OCI-LY1 (cell line): Measurements from ENCODE around the gene COL15A1.

Experiments used
- H2AFZ ChIP-seq: fragments of 200-600 bp; sonication (generic), shearing (Covaris generic); 2 replicates; pipeline ENCODE4 v1.6.0; 2014; ENCODE audit warnings: antibody characterized with exemption, mild to moderate bottlenecking, low read length
- H3F3A ChIP-seq: fragments of 200-600 bp; sonication (generic), shearing (Covaris generic); 2 replicates; pipeline ENCODE4 v1.6.0; 2014; ENCODE audit warnings: mild to moderate bottlenecking, antibody characterized with exemption, low read length, moderate library complexity; ENCODE audit not compliant: insufficient read depth
- H3K27ac ChIP-seq: fragments of 200-600 bp; sonication (generic); 2 replicates; pipeline ENCODE4 v1.5.1; 2014; ENCODE audit warnings: low read length, mixed run types, mild to moderate bottlenecking, low read depth; ENCODE audit not compliant: poor library complexity, severe bottlenecking
- H3K27me3 ChIP-seq: fragments of 200-600 bp; sonication (generic); 2 replicates; pipeline ENCODE4 v1.6.0; 2014; ENCODE audit warnings: antibody characterized with exemption, mild to moderate bottlenecking, low read length, moderate library complexity; ENCODE audit not compliant: insufficient read depth
- H3K36me3 ChIP-seq: fragments of 200-600 bp; sonication (generic); 2 replicates; pipeline ENCODE4 v1.6.1; 2014; ENCODE audit warnings: mild to moderate bottlenecking, antibody characterized with exemption, low read length, moderate library complexity, mixed read lengths; ENCODE audit not compliant: insufficient read depth
- H3K4me1 ChIP-seq: fragments of 200-600 bp; sonication (generic); 2 replicates; pipeline ENCODE4 v1.5.1; 2014; ENCODE audit warnings: mild to moderate bottlenecking, low read length, moderate library complexity; ENCODE audit not compliant: insufficient read depth, severe bottlenecking
- H3K4me2 ChIP-seq: fragments of 200-600 bp; sonication (generic), shearing (Covaris generic); 2 replicates; pipeline ENCODE4 v1.6.1; 2014; ENCODE audit warnings: low read length
- H3K4me3 ChIP-seq: fragments of 200-600 bp; sonication (generic); 2 replicates; pipeline ENCODE4 v1.5.1; 2014; ENCODE audit warnings: low read length, low read depth, mild to moderate bottlenecking, mixed read lengths; ENCODE audit not compliant: poor library complexity, severe bottlenecking
- H3K79me2 ChIP-seq: fragments of 200-600 bp; shearing (Covaris generic); 2 replicates; pipeline ENCODE4 v1.6.1; 2016; ENCODE audit warnings: mixed run types, low read length, mixed read lengths; ENCODE audit not compliant: insufficient read depth
- H3K9ac ChIP-seq: fragments of 200-600 bp; sonication (generic), shearing (Covaris generic); 2 replicates; pipeline ENCODE4 v1.6.1; 2014; ENCODE audit warnings: mild to moderate bottlenecking, low read length, mixed read lengths
- H3K9me2 ChIP-seq: fragments of 200-600 bp; sonication (generic), shearing (Covaris generic); 2 replicates; pipeline ENCODE4 v1.6.1; 2014; ENCODE audit warnings: low read depth, mild to moderate bottlenecking, low read length, mixed read lengths
- H3K9me3 ChIP-seq: fragments of 200-600 bp; shearing (Covaris generic); 2 replicates; pipeline ENCODE4 v1.6.1; 2014; ENCODE audit warnings: low read length, mixed read lengths
- H4K20me1 ChIP-seq: fragments of 200-600 bp; sonication (generic), shearing (Covaris generic); 2 replicates; pipeline ENCODE4 v1.6.0; 2016; ENCODE audit warnings: mild to moderate bottlenecking, low read length; ENCODE audit not compliant: insufficient read depth
- EZH2 ChIP-seq: fragments of 200-600 bp; sonication (generic), shearing (Covaris generic); IDR thresholded peaks from 2 replicates; pipeline ENCODE4 v1.8.0; 2017; ENCODE audit warnings: borderline replicate concordance, mixed run types, mild to moderate bottlenecking, antibody characterized with exemption, low read length, moderate library complexity, mixed read lengths
- TF ChIP-seq, protein P1 (sequence below): fragments of 200-600 bp; sonication (generic), shearing (Covaris generic); IDR thresholded peaks from 2 replicates; pipeline ENCODE4 v1.5.1; 2017; ENCODE audit warnings: mild to moderate bottlenecking, antibody characterized with exemption, low read length, moderate library complexity, mixed read lengths

The COL15A1 gene

DNA sequence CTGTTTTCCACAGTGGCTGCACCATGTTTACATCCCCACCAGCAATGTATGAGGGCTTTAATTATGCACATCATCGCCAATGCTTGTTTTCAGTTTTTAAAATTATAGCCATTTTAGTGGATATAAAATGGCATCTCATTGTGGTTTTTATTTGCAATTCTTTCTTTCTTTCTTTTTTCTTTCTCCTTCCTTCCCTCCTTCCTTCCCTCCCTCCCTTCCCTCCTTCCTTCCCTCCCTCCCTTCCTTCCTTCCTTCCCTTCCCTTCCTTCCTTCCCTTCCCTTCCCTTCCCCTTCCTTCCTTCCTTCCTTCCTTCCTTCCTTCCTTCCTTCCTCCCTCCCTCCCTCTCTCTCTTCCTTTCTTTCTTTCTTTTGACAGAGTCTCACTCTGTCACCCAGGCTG lies 6.6 kb downstream of the COL15A1 start:
- H3K27me3 ChIP-seq: no peaks in the 10 kb centered on the region; the same call in 1 of the 2 replicates
- H3K36me3 ChIP-seq: no peaks in the 10 kb centered on the region; the same call in 1 of the 2 replicates
- H2AFZ ChIP-seq: no peak overlapping the region
- H3K4me2 ChIP-seq: no peak overlapping the region
- TF ChIP-seq, protein P1, sequence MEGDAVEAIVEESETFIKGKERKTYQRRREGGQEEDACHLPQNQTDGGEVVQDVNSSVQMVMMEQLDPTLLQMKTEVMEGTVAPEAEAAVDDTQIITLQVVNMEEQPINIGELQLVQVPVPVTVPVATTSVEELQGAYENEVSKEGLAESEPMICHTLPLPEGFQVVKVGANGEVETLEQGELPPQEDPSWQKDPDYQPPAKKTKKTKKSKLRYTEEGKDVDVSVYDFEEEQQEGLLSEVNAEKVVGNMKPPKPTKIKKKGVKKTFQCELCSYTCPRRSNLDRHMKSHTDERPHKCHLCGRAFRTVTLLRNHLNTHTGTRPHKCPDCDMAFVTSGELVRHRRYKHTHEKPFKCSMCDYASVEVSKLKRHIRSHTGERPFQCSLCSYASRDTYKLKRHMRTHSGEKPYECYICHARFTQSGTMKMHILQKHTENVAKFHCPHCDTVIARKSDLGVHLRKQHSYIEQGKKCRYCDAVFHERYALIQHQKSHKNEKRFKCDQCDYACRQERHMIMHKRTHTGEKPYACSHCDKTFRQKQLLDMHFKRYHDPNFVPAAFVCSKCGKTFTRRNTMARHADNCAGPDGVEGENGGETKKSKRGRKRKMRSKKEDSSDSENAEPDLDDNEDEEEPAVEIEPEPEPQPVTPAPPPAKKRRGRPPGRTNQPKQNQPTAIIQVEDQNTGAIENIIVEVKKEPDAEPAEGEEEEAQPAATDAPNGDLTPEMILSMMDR: no peak
- TF ChIP-seq EZH2: no peak
- H3K9ac ChIP-seq: no peak overlapping the region
- no peaks in the 10 kb centered on the region for H3K9me3 ChIP-seq
- H3K4me3 ChIP-seq: no peak overlapping the region
- no peaks in the 10 kb centered on the region for H3K4me1 ChIP-seq
- no peak overlapping the region for H3K27ac ChIP-seq
- no peaks in the 10 kb centered on the region for H3F3A ChIP-seq
- H3K79me2 ChIP-seq: no peaks in the 10 kb centered on the region
- H4K20me1 ChIP-seq: no peaks in the 10 kb centered on the region
- H3K9me2 ChIP-seq: no peaks in the 10 kb centered on the region

DNA sequence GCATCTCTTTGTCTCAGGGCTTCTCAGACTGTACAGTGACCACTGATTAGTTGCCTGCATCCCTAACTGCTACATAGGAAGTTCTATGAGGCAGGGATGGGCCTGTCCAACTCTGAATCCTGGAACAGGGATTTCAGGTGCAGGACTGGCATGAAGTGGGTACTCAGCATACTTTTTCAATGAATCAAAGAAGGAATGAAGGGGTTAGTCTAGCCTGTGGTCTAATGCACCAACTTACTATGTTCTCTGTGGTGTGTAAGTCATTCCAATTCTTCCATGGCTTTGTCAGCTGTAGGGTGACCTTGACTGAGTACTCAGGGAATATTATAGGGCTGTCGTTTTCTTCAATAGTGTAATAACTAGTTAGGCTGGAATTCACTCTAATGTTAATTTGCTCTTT lies 8.3 kb downstream of the COL15A1 start:
- H3K4me1 ChIP-seq: no peaks in the 10 kb centered on the region
- no peak overlapping the region for H3K27ac ChIP-seq
- 0 out of 2 replicates have a peak, but pooled peaks cover 1% of the 10 kb centered on the region for H3K9me3 ChIP-seq
- no peak for TF ChIP-seq EZH2
- TF ChIP-seq, protein P1: no peak
- no peaks in the 10 kb centered on the region for H3F3A ChIP-seq
- H3K9ac ChIP-seq: no peak overlapping the region
- no peaks in the 10 kb centered on the region; the same call in 1 of the 2 replicates for H3K36me3 ChIP-seq
- no peak overlapping the region for H2AFZ ChIP-seq
- no peaks in the 10 kb centered on the region for H4K20me1 ChIP-seq
- H3K4me3 ChIP-seq: no peak overlapping the region
- H3K27me3 ChIP-seq: no peaks in the 10 kb centered on the region; the same call in 1 of the 2 replicates
- no peaks in the 10 kb centered on the region for H3K9me2 ChIP-seq
- no peaks in the 10 kb centered on the region for H3K79me2 ChIP-seq
- H3K4me2 ChIP-seq: no peak overlapping the region

- no peak overlapping the region for H3K27ac ChIP-seq
- no peaks in the 10 kb centered on the region; the same call in 1 of the 2 replicates for H3K27me3 ChIP-seq
These were observed 10.0 kb downstream of the COL15A1 start for GRCh38 chr9:98953581-98954243.

More at GRCh38 chr9:98953581-98954243, 10.0 kb downstream of the COL15A1 start:
- TF ChIP-seq EZH2: no peak
- TF ChIP-seq, protein P1: no peak
- H3K36me3 ChIP-seq: no peaks in the 10 kb centered on the region; the same call in 1 of the 2 replicates
- H3K9me3 ChIP-seq: 0 out of 2 replicates have a peak, but pooled peaks cover 3% of the 10 kb centered on the region
- no peaks in the 10 kb centered on the region for H3K9me2 ChIP-seq
- no peak overlapping the region for H3K4me3 ChIP-seq
- no peaks in the 10 kb centered on the region for H4K20me1 ChIP-seq
- H2AFZ ChIP-seq: no peak overlapping the region
- H3K4me2 ChIP-seq: no peak overlapping the region
- no peaks in the 10 kb centered on the region for H3F3A ChIP-seq
- no peaks in the 10 kb centered on the region for H3K79me2 ChIP-seq
- no peaks in the 10 kb centered on the region for H3K4me1 ChIP-seq
- no peak overlapping the region for H3K9ac ChIP-seq
